AG10803 (cell line): ENCODE results near the gene FGD4.
A peak's percentile ranks its signal among the peaks of the same experiment; 100 is the strongest.

Experiments used
- DNase-seq: peaks from one replicate; pipeline ENCODE4 v3.0.0; 2010; ENCODE audit warnings: low read depth
- H3K4me3 ChIP-seq: 2 replicates; pipeline ENCODE4 v1.5.1; 2011; ENCODE audit warnings: mild to moderate bottlenecking, low read length, control low read depth
- TF ChIP-seq, protein P1 (sequence below): conservative IDR thresholded peaks from 2 replicates; pipeline ENCODE4 v1.5.1; 2011; ENCODE audit warnings: mild to moderate bottlenecking, low read length, control low read depth, inconsistent platforms

FGD4 gene

DNA sequence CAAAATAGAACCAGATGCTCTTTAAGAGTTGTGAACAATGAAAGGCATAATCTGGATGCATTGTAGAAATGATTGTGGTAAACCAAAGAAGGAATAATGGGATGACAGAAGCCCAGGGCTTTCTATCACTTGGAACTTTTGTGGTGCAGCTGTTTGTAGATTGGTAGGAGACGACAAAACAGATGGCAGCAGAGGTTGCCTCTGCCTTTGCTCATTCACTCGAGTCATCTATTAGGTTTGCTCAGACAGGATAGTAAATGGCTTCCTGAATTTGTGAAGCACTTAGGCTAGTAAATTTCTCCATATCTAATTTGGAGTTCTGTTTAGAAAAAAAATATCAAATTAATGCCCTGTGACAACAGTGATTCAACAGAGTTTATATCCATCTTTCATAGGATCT is 78.4 kb downstream of the FGD4 start:
- DNase-seq: peak; percentile 49
- TF ChIP-seq, protein P1, sequence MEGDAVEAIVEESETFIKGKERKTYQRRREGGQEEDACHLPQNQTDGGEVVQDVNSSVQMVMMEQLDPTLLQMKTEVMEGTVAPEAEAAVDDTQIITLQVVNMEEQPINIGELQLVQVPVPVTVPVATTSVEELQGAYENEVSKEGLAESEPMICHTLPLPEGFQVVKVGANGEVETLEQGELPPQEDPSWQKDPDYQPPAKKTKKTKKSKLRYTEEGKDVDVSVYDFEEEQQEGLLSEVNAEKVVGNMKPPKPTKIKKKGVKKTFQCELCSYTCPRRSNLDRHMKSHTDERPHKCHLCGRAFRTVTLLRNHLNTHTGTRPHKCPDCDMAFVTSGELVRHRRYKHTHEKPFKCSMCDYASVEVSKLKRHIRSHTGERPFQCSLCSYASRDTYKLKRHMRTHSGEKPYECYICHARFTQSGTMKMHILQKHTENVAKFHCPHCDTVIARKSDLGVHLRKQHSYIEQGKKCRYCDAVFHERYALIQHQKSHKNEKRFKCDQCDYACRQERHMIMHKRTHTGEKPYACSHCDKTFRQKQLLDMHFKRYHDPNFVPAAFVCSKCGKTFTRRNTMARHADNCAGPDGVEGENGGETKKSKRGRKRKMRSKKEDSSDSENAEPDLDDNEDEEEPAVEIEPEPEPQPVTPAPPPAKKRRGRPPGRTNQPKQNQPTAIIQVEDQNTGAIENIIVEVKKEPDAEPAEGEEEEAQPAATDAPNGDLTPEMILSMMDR: no peak
- H3K4me3 ChIP-seq: no peak overlapping the region

DNA sequence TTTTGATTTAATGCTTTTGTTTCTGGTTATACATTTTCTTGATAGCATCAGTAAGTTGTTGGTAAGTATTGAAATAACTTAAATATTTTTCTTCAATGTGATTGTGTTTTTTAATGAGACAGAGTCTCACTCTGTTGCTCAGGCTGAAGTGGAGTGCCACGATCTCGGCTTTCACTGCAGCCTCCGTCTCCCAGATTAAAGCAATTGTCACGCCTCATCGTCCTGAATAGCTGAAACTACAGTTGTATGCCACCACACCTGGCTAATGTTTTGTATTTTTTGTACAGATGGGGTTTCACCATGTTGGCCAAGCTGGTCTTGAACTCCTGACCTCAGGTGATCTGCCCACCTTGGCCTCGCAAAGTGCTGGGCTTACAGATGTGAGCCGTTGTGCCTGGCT is 78.8 kb downstream of the FGD4 start:
- no peak overlapping the region for H3K4me3 ChIP-seq
- no peak for DNase-seq
- TF ChIP-seq, protein P1: no peak

DNA sequence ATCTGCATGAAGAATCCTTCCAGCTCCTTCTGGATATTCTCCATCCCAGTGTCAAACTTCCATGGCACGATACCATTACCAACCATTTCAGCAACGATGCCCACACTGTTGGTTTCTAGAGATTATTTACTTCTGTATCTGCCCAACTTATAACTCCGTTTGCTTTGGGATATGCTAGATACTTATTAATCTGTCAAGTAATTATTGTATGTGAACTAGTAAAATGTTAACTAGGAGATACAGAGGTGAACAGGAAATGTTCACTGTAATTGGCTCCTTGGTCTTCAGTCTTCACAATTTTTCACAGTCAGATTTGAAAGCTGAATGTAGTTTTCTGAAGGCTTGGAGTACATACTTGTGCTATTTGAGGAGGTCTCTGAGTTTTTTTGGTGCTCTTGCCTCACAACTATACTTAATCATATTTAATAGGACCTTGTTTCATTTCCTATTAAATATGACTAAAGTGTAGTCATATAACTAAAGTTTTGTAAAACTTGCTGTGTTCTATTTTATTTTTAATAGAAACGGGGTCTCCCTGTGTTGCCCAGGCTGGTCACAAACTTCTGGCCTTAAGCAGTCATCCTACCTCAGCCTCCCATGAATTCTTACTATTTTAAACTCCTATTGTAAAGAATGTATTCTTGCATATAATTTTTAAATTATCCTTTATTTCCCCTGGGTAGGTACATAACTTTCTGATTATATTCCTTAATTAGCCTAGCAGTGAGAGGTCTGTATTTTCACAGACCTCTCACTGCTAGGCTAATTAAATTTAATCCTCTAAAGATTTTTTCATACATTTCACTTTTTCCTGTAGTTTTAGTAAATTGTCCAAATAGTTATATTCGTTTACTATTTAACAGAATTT is 79.7 kb downstream of the FGD4 start:
- H3K4me3 ChIP-seq: no peak overlapping the region
- TF ChIP-seq, protein P1: no peak
- DNase-seq: no peak

DNA sequence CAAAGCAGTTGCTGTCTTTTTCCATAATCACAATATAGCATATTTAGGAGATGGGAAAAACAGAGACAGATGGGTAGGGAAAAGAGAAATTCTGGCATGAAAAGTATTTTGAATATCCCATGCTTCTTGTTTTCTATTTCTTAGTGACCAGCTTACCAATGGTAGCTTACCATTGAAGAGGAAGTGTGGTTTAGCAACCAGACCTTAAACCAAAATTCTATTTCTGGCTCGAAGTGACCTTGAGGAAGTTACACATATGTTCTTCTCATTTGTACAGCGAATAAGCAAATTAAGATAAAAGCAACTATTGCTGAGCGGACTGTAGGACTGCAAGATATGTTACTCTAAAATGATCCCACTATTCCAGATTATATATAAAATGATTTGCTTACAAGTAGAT is 82.9 kb downstream of the FGD4 start:
- DNase-seq: no peak
- TF ChIP-seq, protein P1: no peak
- H3K4me3 ChIP-seq: no peak overlapping the region

DNA sequence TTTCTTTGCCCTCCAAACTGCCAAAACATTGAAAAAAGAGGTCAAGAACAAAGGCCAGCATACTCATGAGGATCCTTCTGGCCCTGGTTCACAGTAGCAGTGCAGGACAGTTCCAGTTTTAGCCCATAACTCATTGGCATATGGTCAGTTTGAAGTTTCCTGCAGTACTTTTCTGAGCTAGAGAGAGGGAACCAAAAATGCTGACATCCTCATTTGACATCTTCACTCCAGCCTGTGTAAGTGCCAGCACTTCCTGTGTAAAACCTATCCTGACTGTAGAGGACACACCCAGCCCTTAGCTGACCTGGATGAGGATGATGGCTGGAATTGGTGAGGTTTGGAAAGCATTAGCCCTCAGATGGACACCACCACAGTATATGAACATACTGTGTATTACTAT is 84.1 kb downstream of the FGD4 start:
- no peak for DNase-seq
- TF ChIP-seq, protein P1: no peak
- no peak overlapping the region for H3K4me3 ChIP-seq

DNA sequence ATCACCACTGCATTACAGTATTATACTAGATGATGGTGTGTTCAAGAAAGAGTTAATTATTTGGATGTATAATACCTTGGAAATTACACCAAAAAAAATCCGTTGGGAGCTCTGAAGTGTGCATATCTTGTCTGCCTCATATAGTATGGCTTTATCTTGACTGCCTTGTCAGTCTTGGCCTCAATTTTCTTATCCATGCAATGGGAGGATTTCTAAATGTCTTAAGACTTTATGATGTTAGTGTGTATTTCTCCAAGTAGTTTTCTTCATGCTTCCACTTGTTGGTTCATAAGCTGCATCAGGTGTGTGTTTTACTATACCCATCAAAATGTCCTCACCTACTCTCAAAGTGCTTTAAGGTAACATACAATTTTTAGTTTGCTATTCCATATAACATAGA is 84.6 kb downstream of the FGD4 start:
- DNase-seq: no peak
- no peak overlapping the region for H3K4me3 ChIP-seq
- TF ChIP-seq, protein P1: no peak

DNA sequence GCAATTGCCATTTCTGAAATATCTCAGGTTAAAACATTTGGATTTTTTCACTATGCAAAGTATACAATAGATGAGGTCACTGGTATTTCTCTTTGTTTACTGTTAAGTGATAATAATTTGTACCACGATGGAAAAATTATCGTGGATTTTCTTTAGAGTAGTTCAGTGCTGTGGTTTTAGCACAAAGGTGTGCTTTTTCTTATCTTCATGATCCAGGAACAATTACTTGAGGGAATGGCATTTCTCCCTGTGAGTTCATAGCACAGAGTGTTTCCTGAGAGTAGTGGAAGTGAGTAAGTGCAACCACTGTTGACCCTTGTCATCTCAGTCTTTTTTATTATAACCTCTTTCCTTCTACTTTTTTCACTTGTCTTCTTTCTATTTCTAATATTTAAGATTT is 86.8 kb downstream of the FGD4 start:
- TF ChIP-seq, protein P1: no peak
- H3K4me3 ChIP-seq: no peak overlapping the region
- no peak for DNase-seq
